ENCODE results near the gene IGF2R.
"Not testable (repeated sequence)": the region's sequence is repeated elsewhere in the genome, so short reads cannot be mapped to it uniquely, and the experiment has no call there.

The IGF2R gene

GRCh38 chr6:159951772-159952171 is 17.1 kb upstream of the IGF2R start:
- no peak for DNase-seq (ENCODE audit: extremely low read depth in 1 of 2, low read depth in 1 of 2)

GRCh38 chr6:159952289-159953005 is 16.4 kb upstream of the IGF2R start:
- no peak for DNase-seq (ENCODE audit: extremely low read depth in 1 of 2, low read depth in 1 of 2)

DNA sequence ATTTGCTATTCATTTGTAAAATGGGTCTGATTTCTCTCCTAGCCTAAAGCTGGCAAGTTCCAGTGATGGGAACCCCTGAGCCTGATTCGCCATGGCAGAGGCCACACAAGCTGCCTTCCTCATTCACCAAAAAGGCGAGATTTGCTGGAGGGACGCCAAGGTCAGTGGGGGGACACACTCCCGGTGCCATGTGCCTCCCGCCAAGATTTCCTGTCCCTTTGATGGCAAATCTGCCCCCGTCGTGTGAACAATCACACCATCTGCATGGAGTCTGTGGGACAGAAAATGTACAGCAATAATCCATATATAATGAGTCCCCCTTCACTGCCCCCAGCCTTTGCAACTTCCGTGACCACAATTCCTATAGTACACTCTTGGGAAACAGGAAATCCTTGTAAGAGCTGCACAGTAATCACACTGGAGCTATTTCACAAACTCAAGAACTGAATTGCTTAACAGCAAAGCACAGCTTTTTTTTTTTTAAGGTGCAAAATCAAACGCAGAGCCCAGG is 15.7 kb upstream of the IGF2R start:
- DNase-seq (ENCODE audit: extremely low read depth in 1 of 2, low read depth in 1 of 2): no peak

- no peak for DNase-seq (ENCODE audit: extremely low read depth in 1 of 2, low read depth in 1 of 2)
Observed at GRCh38 chr6:159955945-159956361, 12.9 kb upstream of the IGF2R start.

- DNase-seq (ENCODE audit: extremely low read depth in 1 of 2, low read depth in 1 of 2): no peak
Observed at GRCh38 chr6:159957071-159957673, 11.7 kb upstream of the IGF2R start.

DNA sequence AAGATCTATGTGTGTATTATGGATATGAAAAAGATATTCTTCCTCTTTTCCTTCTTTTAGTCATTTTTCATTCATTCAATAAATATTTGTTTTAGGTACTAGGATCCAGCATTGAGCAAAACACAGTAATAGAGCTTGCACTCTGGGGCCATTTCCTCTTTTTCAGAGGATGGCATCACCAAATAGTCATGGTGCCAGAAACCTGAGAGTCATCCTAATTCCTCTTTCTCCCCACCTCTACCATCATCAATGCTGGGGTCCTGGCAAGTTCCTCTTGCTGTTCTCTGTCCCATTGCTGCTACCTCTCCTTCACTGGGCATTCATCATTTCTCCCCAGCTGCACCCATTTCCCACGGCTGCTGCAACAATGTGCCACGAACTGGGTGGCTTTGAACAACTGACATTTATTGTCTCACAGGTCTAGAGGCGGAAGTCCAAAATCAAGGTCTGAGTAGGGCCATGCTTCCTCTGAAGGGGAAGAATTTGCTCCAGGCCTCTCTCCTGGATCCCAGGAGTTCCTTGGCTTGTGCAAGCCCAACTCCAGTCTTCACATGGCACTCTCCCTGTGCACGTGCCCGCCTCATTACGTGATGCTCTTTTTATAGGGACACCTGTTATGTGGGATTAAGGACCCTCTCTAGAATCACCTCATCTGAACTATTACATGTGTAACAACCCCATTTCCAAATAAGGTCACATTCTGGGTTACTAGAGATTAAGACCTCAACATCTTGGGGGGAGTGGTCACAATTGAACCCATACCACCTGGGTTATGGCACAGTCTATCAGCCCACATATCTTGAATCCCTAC is 9.5 kb upstream of the IGF2R start:
- no peak for DNase-seq (ENCODE audit: extremely low read depth in 1 of 2, low read depth in 1 of 2)

DNA sequence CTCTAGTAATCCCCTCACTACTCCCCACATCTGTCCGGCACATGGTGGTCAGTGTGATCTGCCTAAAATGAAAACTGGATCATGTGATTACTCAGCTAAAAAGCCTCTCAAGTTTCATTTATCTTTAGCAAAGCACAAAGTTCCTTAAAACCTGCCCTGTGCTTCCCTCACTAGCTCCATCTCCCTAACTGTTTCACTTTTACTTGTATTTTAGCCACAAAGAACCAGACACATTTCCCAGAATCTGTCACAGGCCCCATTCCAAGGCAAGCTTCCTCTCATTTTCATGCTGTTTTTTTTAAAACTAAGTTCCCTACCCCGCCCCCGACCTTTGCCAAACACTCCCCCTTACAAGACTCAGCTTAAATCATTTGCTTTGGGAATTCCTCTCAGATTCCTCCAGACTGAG is 8.9 kb upstream of the IGF2R start:
- DNase-seq (ENCODE audit: extremely low read depth in 1 of 2, low read depth in 1 of 2): no peak

GRCh38 chr6:159960485-159960884 is 8.4 kb upstream of the IGF2R start:
- DNase-seq (ENCODE audit: extremely low read depth in 1 of 2, low read depth in 1 of 2): no peak

GRCh38 chr6:159961528-159961927 is 7.4 kb upstream of the IGF2R start:
- no peak for DNase-seq (ENCODE audit: extremely low read depth in 1 of 2, low read depth in 1 of 2)

DNA sequence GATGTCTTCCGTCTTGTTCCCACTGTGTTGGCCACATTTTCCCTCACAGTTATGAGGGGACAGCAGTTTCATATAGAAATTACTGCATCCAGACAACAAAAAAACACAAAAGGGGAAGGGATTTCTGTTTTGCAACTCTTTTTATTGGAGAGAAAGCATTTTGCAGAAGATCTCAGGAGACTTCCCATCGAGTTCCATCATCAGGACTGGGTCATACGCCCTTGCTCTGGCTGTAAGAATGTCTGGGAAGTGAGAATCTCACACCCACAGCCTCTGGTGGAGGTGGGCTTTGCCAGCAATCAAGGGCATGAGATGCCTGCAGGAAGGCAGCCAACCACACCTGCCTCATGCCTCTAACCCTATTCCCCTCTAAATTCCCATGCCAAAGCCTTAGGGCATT is 5.8 kb upstream of the IGF2R start:
- no peak for DNase-seq (ENCODE audit: extremely low read depth in 1 of 2, low read depth in 1 of 2)

DNA sequence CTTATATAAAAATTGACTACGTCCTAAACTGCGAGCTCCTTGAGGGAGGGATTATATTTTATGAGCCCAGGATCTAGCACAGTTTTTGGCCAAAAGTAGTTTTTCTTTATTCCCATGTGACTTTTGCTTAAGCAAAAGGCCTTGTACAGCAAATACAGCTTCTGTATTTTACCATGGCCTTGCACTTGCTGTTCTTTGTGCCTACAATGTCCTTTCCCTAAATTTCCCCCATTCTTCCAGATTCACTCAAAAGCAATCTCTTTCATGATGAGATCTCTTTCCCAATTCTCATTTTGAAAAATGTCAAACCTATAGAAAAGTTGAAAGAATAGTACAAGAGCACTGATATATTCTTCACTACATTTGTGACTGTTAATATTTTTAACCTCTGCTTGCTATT is 4.8 kb upstream of the IGF2R start:
- DNase-seq (ENCODE audit: extremely low read depth in 1 of 2, low read depth in 1 of 2): no peak

- no peak for DNase-seq (ENCODE audit: extremely low read depth in 1 of 2, low read depth in 1 of 2)
Observed at GRCh38 chr6:159966339-159966738, 2.5 kb upstream of the IGF2R start.

- no peak for DNase-seq (ENCODE audit: extremely low read depth in 1 of 2, low read depth in 1 of 2)
Observed at GRCh38 chr6:159966981-159967380, 1.9 kb upstream of the IGF2R start.

- not testable (repeated sequence) for DNase-seq (ENCODE audit: extremely low read depth in 1 of 2, low read depth in 1 of 2)
Observed at GRCh38 chr6:159967621-159968020, 1.3 kb upstream of the IGF2R start.

- peak in 1 of 2 donors; percentile 24 for DNase-seq (ENCODE audit: extremely low read depth in 1 of 2, low read depth in 1 of 2)
Observed at GRCh38 chr6:159969204-159969912, 476 bp downstream of the IGF2R start.

DNA sequence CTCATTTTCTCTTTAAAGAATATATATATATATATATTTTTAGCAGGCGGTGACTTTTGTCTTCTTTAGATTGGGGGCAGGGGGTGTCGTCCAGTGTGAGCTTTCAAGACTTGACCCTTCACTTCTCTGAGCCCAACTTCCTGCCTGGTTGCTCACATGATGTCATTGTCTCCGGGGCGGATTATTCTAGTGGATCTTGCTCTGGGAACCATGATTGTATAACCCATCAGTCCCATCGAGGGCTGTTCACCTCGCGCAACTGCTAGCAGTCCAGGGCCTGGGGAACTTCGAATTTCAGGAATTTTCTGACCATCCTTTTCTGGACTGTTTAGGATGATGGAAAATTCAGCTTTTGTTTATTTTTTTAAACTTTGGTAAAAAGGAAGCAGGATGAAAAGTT is 1.0 kb downstream of the IGF2R start:
- DNase-seq (ENCODE audit: extremely low read depth in 1 of 2, low read depth in 1 of 2): no peak

- DNase-seq (ENCODE audit: extremely low read depth in 1 of 2, low read depth in 1 of 2): no peak
Observed at GRCh38 chr6:159970659-159971063, 1.8 kb downstream of the IGF2R start.

DNA sequence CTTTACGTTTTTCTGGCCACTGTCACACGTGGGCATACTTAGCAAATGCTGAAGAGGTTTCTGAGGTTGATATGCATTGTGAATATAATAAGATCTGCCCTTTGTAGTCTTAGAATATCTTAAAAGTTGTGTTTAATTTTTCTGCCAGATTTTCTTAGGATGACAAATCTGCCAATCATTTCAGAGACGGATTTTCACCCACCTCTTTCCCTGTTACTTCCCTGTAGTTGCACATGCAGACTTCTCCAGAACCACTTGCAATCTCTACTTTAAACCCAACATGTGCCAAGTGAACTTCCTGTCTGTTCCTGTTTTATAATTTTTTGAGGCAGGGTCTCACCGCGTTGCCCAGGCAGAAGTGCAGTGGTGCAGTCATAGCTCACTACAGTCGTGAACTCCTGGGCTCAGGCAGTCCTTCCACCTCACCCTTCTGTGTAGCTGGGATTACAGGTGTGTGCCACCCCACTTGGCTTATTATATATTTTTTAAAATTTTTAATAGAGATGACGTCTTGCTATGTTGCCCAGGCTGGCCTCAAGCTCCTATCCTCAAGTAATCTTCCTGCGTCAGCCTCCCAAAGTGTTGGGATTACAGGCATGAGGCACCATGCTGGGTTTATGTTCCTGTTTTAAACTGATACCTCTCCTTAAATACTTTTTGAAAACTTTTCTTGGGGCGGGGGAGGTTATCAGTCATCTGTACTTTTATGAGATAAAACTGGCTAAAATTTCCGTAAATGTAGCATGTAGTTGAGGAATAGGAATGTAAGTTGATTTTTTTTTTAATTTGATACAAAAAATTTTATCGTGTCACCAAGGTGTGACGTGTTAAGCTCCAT is 2.7 kb downstream of the IGF2R start:
- no peak for DNase-seq (ENCODE audit: extremely low read depth in 1 of 2, low read depth in 1 of 2)

GRCh38 chr6:159972506-159973268 is 3.8 kb downstream of the IGF2R start:
- DNase-seq (ENCODE audit: extremely low read depth in 1 of 2, low read depth in 1 of 2): no peak

Measured in activated CD8-positive, alpha-beta memory T cell treated with anti-CD3 and anti-CD28 coated beads for 1 hour (primary cell).